ENCODE measurements around the gene ZBTB16. TPM values are rescaled to one million over a fixed set of nuclear protein-coding genes. Genes with fewer than 3 reads are reported as not detected.

Gene ZBTB16
- total and polyA plus RNA-seq, 2 of the 13 experiments (the other 11 are each of a cell fraction or from before 2014, with no cell fraction given) = not detected

DNA sequence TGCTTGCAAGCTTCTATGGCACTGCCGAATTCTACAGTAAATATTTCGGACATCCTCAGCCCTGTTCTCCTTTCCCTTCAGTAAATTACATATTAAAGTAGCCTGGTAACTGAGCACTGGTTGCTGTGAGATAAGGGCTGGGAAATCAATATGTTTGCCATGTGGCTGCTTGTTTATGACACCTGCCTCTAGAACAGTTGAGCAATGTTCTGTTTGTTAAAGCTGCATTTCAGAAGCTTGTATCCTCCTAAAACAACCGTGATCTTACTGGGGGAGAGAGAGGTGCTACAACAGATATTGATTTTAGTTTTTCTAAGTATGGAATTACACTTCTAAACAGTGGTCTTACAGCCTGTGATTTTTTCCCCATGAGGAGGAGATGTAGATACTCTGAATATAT, 39.4 kb downstream of the ZBTB16 start (continued):
- TF ChIP-seq, protein P1, sequence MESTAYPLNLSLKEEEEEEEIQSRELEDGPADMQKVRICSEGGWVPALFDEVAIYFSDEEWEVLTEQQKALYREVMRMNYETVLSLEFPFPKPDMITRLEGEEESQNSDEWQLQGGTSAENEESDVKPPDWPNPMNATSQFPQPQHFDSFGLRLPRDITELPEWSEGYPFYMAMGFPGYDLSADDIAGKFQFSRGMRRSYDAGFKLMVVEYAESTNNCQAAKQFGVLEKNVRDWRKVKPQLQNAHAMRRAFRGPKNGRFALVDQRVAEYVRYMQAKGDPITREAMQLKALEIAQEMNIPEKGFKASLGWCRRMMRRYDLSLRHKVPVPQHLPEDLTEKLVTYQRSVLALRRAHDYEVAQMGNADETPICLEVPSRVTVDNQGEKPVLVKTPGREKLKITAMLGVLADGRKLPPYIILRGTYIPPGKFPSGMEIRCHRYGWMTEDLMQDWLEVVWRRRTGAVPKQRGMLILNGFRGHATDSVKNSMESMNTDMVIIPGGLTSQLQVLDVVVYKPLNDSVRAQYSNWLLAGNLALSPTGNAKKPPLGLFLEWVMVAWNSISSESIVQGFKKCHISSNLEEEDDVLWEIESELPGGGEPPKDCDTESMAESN (CRISPR knock-in tag; conservative IDR thresholded peaks at IDR 0.05) = 0 out of 2 replicates have a peak, but pooled peaks have one; percentile 35
- TF ChIP-seq GABPA (IDR thresholded peaks at IDR 0.05; ENCODE audit: low read depth, low read length) (no peak), GABPA (CRISPR knock-in tag; IDR thresholded peaks at IDR 0.05; ENCODE audit: low read depth) (peak; percentile 23; the same call in 1 of the 2 replicates), ZNF12 (CRISPR knock-in tag; IDR thresholded peaks at IDR 0.05) (peak; percentile 92), HMG20B (CRISPR knock-in tag; conservative IDR thresholded peaks at IDR 0.05) (no peak), ZMYM4 (CRISPR knock-in tag; IDR thresholded peaks at IDR 0.05) (0 out of 2 replicates have a peak, but pooled peaks have one; percentile 29), MIER3 (CRISPR knock-in tag; IDR thresholded peaks at IDR 0.05; ENCODE audit: borderline replicate concordance) (peak; percentile 60; the same call in 1 of the 2 replicates), FOXP1 (IDR thresholded peaks at IDR 0.05) (no peak), FOXP1 (CRISPR knock-in tag; IDR thresholded peaks at IDR 0.05) (peak; percentile 98), ZSCAN29 (CRISPR knock-in tag; conservative IDR thresholded peaks at IDR 0.05) (no peak), ZNF207 (IDR thresholded peaks at IDR 0.05; ENCODE audit: borderline replicate concordance) (no peak), ARNTL (CRISPR knock-in tag; IDR thresholded peaks at IDR 0.05) (peak; percentile 55; the same call in 1 of the 2 replicates), CBX2 (IDR thresholded peaks at IDR 0.05; ENCODE audit: low read depth, low read length) (no peak), CBX2 (CRISPR knock-in tag; IDR thresholded peaks at IDR 0.05; ENCODE audit: low read depth) (0 out of 2 replicates have a peak, but pooled peaks have one; percentile 47), KAT2B (IDR thresholded peaks at IDR 0.05; ENCODE audit: borderline replicate concordance, low read depth, low read length) (peak; percentile 34; the same call in 1 of the 2 replicates), SALL1 (CRISPR knock-in tag; IDR thresholded peaks at IDR 0.05) (peak; percentile 53; the same call in 1 of the 2 replicates), SRY (CRISPR knock-in tag; IDR thresholded peaks at IDR 0.05) (no peak), MEF2D (CRISPR knock-in tag; IDR thresholded peaks at IDR 0.05) (0 out of 2 replicates have a peak, but pooled peaks have one; percentile 47)
- TF ChIP-seq, protein P2, sequence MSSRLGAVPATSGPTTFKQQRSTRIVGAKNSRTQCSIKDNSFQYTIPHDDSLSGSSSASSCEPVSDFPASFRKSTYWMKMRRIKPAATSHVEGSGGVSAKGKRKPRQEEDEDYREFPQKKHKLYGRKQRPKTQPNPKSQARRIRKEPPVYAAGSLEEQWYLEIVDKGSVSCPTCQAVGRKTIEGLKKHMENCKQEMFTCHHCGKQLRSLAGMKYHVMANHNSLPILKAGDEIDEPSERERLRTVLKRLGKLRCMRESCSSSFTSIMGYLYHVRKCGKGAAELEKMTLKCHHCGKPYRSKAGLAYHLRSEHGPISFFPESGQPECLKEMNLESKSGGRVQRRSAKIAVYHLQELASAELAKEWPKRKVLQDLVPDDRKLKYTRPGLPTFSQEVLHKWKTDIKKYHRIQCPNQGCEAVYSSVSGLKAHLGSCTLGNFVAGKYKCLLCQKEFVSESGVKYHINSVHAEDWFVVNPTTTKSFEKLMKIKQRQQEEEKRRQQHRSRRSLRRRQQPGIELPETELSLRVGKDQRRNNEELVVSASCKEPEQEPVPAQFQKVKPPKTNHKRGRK (CRISPR knock-in tag; IDR thresholded peaks at IDR 0.05) = no peak
- TF ChIP-seq, protein P3, sequence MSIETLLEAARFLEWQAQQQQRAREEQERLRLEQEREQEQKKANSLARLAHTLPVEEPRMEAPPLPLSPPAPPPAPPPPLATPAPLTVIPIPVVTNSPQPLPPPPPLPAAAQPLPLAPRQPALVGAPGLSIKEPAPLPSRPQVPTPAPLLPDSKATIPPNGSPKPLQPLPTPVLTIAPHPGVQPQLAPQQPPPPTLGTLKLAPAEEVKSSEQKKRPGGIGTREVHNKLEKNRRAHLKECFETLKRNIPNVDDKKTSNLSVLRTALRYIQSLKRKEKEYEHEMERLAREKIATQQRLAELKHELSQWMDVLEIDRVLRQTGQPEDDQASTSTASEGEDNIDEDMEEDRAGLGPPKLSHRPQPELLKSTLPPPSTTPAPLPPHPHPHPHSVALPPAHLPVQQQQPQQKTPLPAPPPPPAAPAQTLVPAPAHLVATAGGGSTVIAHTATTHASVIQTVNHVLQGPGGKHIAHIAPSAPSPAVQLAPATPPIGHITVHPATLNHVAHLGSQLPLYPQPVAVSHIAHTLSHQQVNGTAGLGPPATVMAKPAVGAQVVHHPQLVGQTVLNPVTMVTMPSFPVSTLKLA (IDR thresholded peaks at IDR 0.05) = peak; percentile 77
- TF ChIP-seq, protein P4, sequence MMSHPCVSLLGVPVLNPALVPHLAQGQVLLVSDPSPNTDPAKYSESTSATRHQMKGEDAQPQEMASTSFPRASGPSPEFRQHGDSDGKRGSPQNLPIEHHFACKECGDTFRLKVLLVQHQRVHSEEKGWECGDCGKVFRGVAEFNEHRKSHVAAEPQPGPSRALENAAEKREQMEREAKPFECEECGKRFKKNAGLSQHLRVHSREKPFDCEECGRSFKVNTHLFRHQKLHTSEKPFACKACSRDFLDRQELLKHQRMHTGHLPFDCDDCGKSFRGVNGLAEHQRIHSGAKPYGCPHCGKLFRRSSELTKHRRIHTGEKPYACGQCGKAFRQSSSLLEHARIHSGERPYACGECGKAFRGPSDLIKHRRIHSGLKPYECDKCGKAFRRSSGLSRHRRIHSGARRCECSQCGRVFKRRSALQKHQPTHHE (CRISPR knock-in tag; IDR thresholded peaks at IDR 0.05; ENCODE audit: borderline replicate concordance) = no peak
- TF ChIP-seq, protein P5, sequence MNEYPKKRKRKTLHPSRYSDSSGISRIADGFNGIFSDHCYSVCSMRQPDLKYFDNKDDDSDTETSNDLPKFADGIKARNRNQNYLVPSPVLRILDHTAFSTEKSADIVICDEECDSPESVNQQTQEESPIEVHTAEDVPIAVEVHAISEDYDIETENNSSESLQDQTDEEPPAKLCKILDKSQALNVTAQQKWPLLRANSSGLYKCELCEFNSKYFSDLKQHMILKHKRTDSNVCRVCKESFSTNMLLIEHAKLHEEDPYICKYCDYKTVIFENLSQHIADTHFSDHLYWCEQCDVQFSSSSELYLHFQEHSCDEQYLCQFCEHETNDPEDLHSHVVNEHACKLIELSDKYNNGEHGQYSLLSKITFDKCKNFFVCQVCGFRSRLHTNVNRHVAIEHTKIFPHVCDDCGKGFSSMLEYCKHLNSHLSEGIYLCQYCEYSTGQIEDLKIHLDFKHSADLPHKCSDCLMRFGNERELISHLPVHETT (CRISPR knock-in tag; conservative IDR thresholded peaks at IDR 0.05) = no peak

All from HepG2 (cell line).